Activated CD8-positive, alpha-beta memory T cell treated with anti-CD3 and anti-CD28 coated beads, Interleukin-2, amount 50 U/mL, for 48 hours (primary cell): ENCODE data around the gene NCOA6.
"Not testable (repeated sequence)": the region's sequence is repeated elsewhere in the genome, so short reads cannot be mapped to it uniquely, and the experiment has no call there.

ENCODE experiments used
- DNase-seq: peaks from one replicate; pipeline ENCODE4 v3.0.0-alpha.2; 2020

The NCOA6 gene

GRCh38 chr20:34824806-34825529 is 483 bp downstream of the NCOA6 start:
- DNase-seq: peak; percentile 81

DNA sequence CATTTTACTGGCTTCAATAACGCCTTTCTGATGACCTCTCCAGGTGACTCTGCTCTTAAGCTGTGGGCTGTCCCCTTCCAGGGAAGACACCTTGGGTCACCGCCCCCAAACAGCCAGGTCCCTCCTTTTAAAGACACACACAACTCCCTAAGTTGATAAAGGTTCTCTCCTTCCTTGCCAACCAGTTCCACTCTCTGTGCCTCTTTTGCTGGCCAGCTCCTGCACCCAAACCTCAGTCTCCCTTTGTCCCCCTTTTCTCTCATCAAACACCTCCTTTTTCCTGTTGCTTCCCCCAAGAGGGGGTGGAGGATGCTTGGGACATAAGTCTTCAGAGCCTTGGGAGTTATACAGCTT is 1.0 kb downstream of the NCOA6 start:
- DNase-seq: peak; percentile 80

- DNase-seq: no peak
Observed at GRCh38 chr20:34824026-34824425, 1.4 kb downstream of the NCOA6 start.

GRCh38 chr20:34820805-34821578 is 4.5 kb downstream of the NCOA6 start:
- no peak for DNase-seq

- no peak for DNase-seq
Observed at GRCh38 chr20:34817801-34818200, 7.7 kb downstream of the NCOA6 start.

DNA sequence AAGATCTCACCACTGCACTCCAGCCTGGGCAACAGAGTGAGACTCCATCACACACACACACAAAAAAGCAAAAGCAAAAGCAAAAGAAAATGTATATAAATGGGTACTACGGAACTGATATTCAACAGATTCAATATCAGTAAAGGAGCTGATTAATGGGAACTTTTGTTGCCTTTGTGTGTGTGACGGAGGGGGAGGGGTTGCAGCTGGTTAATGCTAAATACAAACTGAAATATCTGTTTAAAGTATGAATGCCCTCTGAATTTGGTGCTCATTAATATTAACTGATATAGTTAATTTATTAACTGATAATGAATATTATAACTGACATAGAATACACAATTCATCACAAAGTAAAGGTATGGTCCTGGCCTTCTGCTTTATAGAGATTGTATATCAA is 8.4 kb downstream of the NCOA6 start:
- DNase-seq: no peak

DNA sequence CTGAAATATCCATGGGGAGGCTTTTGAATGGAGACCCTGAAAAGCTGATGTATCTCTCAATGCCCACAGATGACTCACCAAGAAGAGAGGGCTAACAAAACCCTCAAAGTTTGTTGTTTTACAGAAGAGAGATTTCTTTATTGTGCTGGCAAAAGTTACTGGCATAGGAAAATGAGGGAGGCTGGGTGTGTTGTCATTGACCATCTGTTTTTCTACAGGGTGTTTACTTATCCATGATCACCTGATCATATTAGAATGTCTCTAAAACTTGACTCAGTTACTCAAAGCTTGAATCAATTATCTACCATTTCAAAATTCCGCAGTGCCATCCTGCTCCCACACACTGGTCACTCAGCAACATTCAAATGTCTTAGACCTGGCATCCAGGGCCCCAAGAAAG is 9.8 kb downstream of the NCOA6 start:
- DNase-seq: no peak

GRCh38 chr20:34808583-34808982 is 16.9 kb downstream of the NCOA6 start:
- DNase-seq: no peak

DNA sequence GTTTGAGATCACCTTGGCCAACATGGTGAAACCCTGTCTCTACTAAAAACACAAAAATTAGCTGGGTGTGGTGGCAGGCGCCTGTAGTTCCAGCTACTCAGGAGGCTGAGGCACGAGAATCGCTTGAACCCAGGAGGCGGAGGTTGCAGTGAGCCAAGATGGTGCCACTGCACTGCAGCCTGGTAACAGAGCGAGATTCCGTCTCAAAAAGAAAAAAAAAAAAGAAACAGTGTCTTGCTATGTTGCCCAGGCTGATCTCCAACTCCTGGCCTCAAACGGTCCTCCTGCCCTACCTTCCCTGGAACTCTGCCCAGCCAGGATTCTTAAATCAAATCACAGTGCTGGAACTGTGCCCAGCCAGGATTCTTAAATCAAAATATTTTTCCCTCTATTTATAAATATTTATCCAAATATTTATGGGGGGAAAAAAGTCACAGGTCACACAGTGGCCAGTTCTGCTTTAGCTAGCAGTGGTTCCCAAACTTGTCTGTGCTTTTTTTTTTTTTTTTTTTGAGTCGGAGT is 17.4 kb downstream of the NCOA6 start:
- DNase-seq: not testable (repeated sequence)

- DNase-seq: no peak
Observed at GRCh38 chr20:34806255-34806654, 19.2 kb downstream of the NCOA6 start.

DNA sequence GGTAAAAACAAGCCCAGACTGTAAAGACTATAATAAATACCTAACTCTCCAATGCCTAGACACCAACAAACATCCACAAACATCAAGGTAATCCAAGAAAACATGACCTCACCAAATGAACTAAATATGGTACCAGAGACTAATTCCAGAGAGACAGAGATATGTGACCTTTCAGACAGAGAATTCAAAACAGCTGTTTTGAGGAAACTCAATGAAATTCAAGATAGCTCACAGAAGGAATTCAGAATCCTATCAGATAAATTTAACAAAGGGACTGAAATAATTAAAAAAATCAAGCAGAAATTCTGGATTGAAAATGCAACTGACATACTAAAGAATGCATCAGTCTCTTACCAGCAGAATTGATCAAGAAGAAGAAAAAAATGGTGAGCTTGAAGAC is 26.6 kb downstream of the NCOA6 start:
- no peak for DNase-seq

GRCh38 chr20:34798328-34798727 is 27.1 kb downstream of the NCOA6 start:
- DNase-seq: no peak

DNA sequence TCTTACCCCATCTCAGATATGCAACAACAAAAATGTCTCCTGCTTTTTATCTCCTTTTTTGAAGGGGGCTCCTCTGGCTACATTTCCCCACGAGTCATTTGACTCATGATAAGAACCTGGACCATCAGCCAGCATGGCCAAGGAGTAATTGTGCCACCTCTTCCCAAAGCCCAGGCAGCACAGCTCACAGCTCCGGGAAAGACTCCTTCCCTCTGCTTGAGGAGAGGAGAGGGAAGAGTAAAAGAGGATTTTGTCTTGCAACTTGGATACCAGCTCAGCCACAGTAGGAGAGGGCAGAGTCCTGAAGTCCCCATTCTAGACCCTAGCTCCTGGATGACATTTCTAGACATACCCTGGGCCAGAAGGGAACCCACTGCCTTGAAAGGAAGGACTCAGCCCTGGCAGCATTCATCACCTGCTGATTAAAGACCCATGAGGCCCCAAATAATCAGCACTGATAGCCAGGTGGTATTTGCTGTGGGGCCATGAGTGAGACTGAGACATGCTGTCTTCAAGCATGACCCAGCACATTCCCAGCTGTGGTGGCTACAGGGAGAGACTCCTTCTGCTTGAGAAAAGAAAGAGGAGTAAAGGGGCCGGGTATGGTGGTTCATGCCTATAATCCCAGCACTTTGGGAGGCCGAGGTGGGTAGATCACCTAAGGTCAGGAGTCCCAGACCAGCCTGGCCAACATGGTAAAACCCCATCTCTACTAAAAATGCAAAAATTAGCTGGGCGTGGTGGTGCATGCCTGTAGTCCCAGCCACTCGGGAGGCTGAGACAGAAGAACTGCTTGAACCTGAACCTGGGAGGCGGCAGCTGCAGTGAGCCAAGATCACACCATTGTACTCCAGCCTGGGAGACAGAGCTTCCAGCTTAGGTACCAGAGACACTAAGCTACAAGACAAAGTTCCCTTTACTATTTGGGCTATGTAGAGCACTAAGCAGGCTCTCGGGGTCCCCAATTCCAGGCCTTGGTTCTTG is 28.1 kb downstream of the NCOA6 start:
- DNase-seq: no peak

DNA sequence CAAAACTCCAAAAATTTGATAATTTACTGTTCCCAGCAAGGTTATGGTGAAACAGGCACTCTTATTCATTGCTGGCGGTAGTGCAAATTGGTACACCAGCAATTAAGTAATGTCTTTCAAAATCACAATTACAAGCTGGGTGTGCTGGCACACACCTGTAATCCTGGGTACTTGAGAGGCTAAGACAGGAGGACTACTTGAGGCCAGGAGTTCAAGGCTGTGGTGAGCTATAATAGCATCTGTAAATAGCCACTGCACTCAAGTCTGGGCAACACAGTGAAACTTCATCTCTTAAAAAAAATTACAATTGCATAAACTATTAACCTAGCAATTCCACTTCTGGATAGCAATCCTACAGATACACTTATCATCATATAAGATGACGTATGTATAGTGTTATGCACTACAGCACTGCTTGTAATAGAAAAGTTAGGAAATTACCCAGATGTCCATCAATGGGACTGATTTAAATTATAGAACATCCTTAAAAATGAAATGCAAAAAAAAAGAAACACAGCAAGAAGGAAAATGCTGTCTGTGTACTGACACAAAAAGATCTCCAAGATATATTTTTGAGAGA is 31.4 kb downstream of the NCOA6 start:
- DNase-seq: no peak

- no peak for DNase-seq
Observed at GRCh38 chr20:34792687-34793363, 32.6 kb downstream of the NCOA6 start.

- DNase-seq: no peak
Observed at GRCh38 chr20:34791289-34792020, 34.0 kb downstream of the NCOA6 start.

GRCh38 chr20:34781220-34781619 is 44.2 kb downstream of the NCOA6 start:
- DNase-seq: no peak

GRCh38 chr20:34780291-34780690 is 45.2 kb downstream of the NCOA6 start:
- DNase-seq: not testable (repeated sequence)

GRCh38 chr20:34776177-34776576 is 49.3 kb downstream of the NCOA6 start:
- DNase-seq: no peak

- no peak for DNase-seq
Observed at GRCh38 chr20:34774886-34775285, 50.6 kb downstream of the NCOA6 start.

DNA sequence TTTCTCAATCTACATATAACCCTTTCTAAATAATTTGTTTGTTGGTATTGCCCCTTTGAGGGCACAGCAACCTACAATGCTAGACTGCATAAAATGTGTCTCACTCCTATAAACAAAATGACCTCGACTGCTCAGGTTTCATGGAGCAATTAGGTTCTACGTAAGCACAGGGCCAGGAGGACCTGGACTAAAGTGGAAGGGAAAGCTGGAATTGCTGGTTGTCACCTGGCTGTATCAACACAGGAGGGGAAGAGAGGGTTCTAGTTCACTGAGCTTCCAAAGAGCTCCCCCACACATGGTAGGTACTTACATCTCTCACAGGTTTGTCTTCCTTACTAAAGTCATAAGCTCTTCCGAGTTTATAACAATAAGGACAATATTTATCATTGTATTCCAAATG is 51.0 kb downstream of the NCOA6 start:
- no peak for DNase-seq
